ENCODE measurements around the gene SLC27A4. TPM values are rescaled to one million over a fixed set of nuclear protein-coding genes. Genes with fewer than 3 reads are reported as not detected.

Gene SLC27A4
- total and polyA plus RNA-seq, 2 donors (not counting 1 experiment from before 2014, with no cell fraction given): 10.0 to 12.9 TPM

GRCh38 chr9:128323212-128323730 lies 17.1 kb upstream of the SLC27A4 start:
- H3K27me3 ChIP-seq (replicated peaks in 1 of 4; ENCODE audit: control extremely low read depth in 1 of 4, control insufficient read depth in 3 of 4, insufficient read depth in 4 of 4, low read length in 3 of 4): no peaks in the 10 kb centered on the region
- peaks cover 5% of the 10 kb centered on the region for H4K20me1 ChIP-seq (ENCODE audit: control insufficient read depth, insufficient read depth, low read length, poor library complexity, severe bottlenecking)
- H3K9me3 ChIP-seq (ENCODE audit: control extremely low read depth in 1 of 3, control insufficient read depth in 2 of 3, insufficient read depth in 1 of 3, low read length in 2 of 3): no peaks in the 10 kb centered on the region
- peak overlapping the region; percentile 73 for H3K9ac ChIP-seq (ENCODE audit: low read length)
- peak overlapping the region; percentile 94 for H2AFZ ChIP-seq (ENCODE audit: insufficient read depth, low read depth, low read length, poor library complexity, severe bottlenecking)
- Mint-ChIP-seq H3K4me3 (peak overlapping the region; percentile 97), H3K27ac (peak overlapping the region; percentile 98), H3K9me3 (ENCODE audit: insufficient read depth) (no peaks in the 10 kb centered on the region), H3K4me1 (peaks cover 31% of the 10 kb centered on the region), H3K27me3 (no peaks in the 10 kb centered on the region)
- H3K36me3 ChIP-seq (replicated peaks in 1 of 2; ENCODE audit: control extremely low read depth in 1 of 2, control insufficient read depth in 1 of 2, extremely low read depth in 1 of 2, insufficient read depth in 2 of 2, low read length in 1 of 2): peaks cover 1 to 18% of the 10 kb centered on the region in 2 experiments
- intact Hi-C loops (cut with micrococcal nuclease): loop anchor here (5.0 kb wide), 2 partner anchors 131 to 229 kb away; partner anchors contain the start of genes CIZ1 and SPTAN1
- H3K4me1 ChIP-seq (ENCODE audit: control insufficient read depth in 2 of 2, insufficient read depth in 2 of 2, low read length in 2 of 2): peaks cover 17 to 22% of the 10 kb centered on the region in 2 donors
- peaks cover 44% of the 10 kb centered on the region for H3K79me2 ChIP-seq (ENCODE audit: control insufficient read depth, insufficient read depth, low read length)
- no peak for DNase-seq
- CTCF ChIA-PET: interaction anchor here (1.1 kb wide), 2 partner anchors 18 to 47 kb away, joined by 3 read pairs; partner anchors contain the start of gene URM1
- ATAC-seq (ENCODE audit: low read depth): no peak
- peak overlapping the region; percentile 45 to 78 for H3K27ac ChIP-seq (ENCODE audit: low read length in 2 of 2)
- POLR2A ChIA-PET: no interaction called here
- H3K4me2 ChIP-seq (replicated peaks; ENCODE audit: low read depth, low read length, poor library complexity, severe bottlenecking): peak overlapping the region; percentile 95
- peak overlapping the region; percentile 61 to 95 (median 92) for H3K4me3 ChIP-seq (ENCODE audit: control extremely low read depth in 1 of 5, extremely low read depth in 1 of 5, insufficient read depth in 1 of 5, low read depth in 2 of 5, low read length in 4 of 5)
- 49% methylated on average over 8 of the region's 16 CpGs for WGBS (ENCODE audit: insufficient coverage)
- no peak for TF ChIP-seq CTCF (IDR thresholded peaks at IDR 0.05)
- TF ChIP-seq EZH2 (IDR thresholded peaks at IDR 0.05; ENCODE audit: borderline replicate concordance, insufficient read depth, low read depth, low read length, poor library complexity, severe bottlenecking): no peak

DNA sequence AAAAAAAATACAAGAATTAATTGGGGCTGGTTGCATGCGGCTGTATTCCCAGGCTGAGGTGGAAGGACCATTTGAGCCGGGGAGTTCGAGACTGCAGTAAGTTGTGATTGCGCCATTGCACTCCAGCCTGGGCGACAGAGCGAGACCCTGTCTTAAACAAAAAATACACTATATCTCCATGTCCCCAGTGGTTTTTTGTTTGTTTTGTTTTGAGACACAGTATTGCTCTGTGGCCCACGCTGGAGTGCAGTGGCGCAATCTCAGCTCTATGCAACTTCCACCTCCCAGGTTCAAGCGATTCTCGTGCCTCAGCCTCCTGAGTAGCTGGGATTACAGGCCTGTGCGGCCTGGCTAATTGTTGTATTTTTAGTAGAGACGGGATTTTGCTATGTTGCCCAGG lies 16.5 kb upstream of the SLC27A4 start:
- peaks cover 31% of the 10 kb centered on the region for H3K4me1 Mint-ChIP-seq
- TF ChIP-seq CTCF (IDR thresholded peaks at IDR 0.05): no peak
- no peak for TF ChIP-seq EZH2 (IDR thresholded peaks at IDR 0.05; ENCODE audit: borderline replicate concordance, insufficient read depth, low read depth, low read length, poor library complexity, severe bottlenecking)
- H3K27me3 Mint-ChIP-seq: no peaks in the 10 kb centered on the region
- no peak for ATAC-seq (ENCODE audit: low read depth)
- POLR2A ChIA-PET: no interaction called here
- Histone ChIP-seq H4K20me1 (ENCODE audit: control insufficient read depth, insufficient read depth, low read length, poor library complexity, severe bottlenecking) (peaks cover 5% of the 10 kb centered on the region), H3K36me3 (replicated peaks in 1 of 2; ENCODE audit: control extremely low read depth in 1 of 2, control insufficient read depth in 1 of 2, extremely low read depth in 1 of 2, insufficient read depth in 2 of 2, low read length in 1 of 2) (peaks cover 2 to 20% of the 10 kb centered on the region in 2 experiments), H3K4me2 (replicated peaks; ENCODE audit: low read depth, low read length, poor library complexity, severe bottlenecking) (peak overlapping the region; percentile 95), H3K79me2 (ENCODE audit: control insufficient read depth, insufficient read depth, low read length) (peaks cover 49% of the 10 kb centered on the region), H2AFZ (ENCODE audit: insufficient read depth, low read depth, low read length, poor library complexity, severe bottlenecking) (no peak overlapping the region), H3K27me3 (replicated peaks in 1 of 4; ENCODE audit: control extremely low read depth in 1 of 4, control insufficient read depth in 3 of 4, insufficient read depth in 4 of 4, low read length in 3 of 4) (no peaks in the 10 kb centered on the region), H3K9me3 (ENCODE audit: control extremely low read depth in 1 of 3, control insufficient read depth in 2 of 3, insufficient read depth in 1 of 3, low read length in 2 of 3) (no peaks in the 10 kb centered on the region), H3K27ac (ENCODE audit: low read length in 2 of 2) (no peak overlapping the region), H3K4me1 (ENCODE audit: control insufficient read depth in 2 of 2, insufficient read depth in 2 of 2, low read length in 2 of 2) (peaks cover 17 to 22% of the 10 kb centered on the region in 2 donors), H3K9ac (ENCODE audit: low read length) (peak overlapping the region; percentile 73), H3K4me3 (ENCODE audit: control extremely low read depth in 1 of 5, extremely low read depth in 1 of 5, insufficient read depth in 1 of 5, low read depth in 2 of 5, low read length in 4 of 5) (peak overlapping the region in 3 of 5 experiments; percentile 61 to 95 (median 92))
- CTCF ChIA-PET: interaction anchor here (0.6 to 1.1 kb wide), 3 partner anchors 18 to 47 kb away, joined by 3 read pairs; partner anchors contain the start of gene URM1
- 100% methylated on average over 2 of the region's 12 CpGs for WGBS (ENCODE audit: insufficient coverage)
- H3K4me3 Mint-ChIP-seq: peak overlapping the region; percentile 97
- DNase-seq: no peak
- intact Hi-C loops (cut with micrococcal nuclease): loop anchor here (5.0 kb wide), 2 partner anchors 131 to 229 kb away; partner anchors contain the start of genes CIZ1 and SPTAN1
- H3K27ac Mint-ChIP-seq: no peak overlapping the region
- no peaks in the 10 kb centered on the region for H3K9me3 Mint-ChIP-seq (ENCODE audit: insufficient read depth)
